ENCODE measurements around the gene PLEK.

- TF ChIP-seq CTCF (tag by site-specific recombination; IDR thresholded peaks at IDR 0.05) = no peak
- TF ChIP-seq ZNF624 (tag by site-specific recombination; IDR thresholded peaks at IDR 0.05) = no peak
- no peak for TF ChIP-seq ZNF747 (tag by site-specific recombination; IDR thresholded peaks at IDR 0.05)
- no peak for TF ChIP-seq ZBTB26 (tag by site-specific recombination; optimal IDR thresholded peaks at IDR 0.05)
- no peak for TF ChIP-seq ZNF664 (tag by site-specific recombination; IDR thresholded peaks at IDR 0.05)
These were observed 12.2 kb downstream of the PLEK start for GRCh38 chr2:68377137-68377780.

All from HEK293 (cell line).